K562 (cell line): ENCODE data around the gene GLIS2. TPM values are rescaled to one million over a fixed set of nuclear protein-coding genes. Genes with fewer than 3 reads are reported as not detected.
A peak's percentile ranks its signal among the peaks of the same experiment; 100 is the strongest.

Experiments used
- CBX2 ChIP-seq: fragments of 200-600 bp; sonication (generic); IDR thresholded peaks from one replicate; pipeline ENCODE4 v1.6.1; 2012; ENCODE audit warnings: mild to moderate bottlenecking, low read length, inconsistent platforms; ENCODE audit not compliant: insufficient read depth, poor library complexity, severe bottlenecking
- CBX3 ChIP-seq, 2 experiments: IDR thresholded peaks; 1 replicate in 1 of 2; 2 replicates in 1 of 2; pipeline ENCODE4 v1.6.1; 2012; ENCODE audit warnings: inconsistent platforms in 2 of 2, low read length in 2 of 2, borderline replicate concordance in 1 of 2, control low read depth in 1 of 2
- GATAD2B ChIP-seq: fragments of 450-650 bp; IDR thresholded peaks from 2 replicates; pipeline ENCODE4 v1.6.1; 2017; ENCODE audit warnings: mild to moderate bottlenecking, borderline replicate concordance
- JUN ChIP-seq, 2 experiments: sonication (generic) in 1 of 2; formaldehyde crosslinking in 1 of 2; IDR thresholded peaks; 2 replicates each; pipeline versions ENCODE4 v1.6.1 to v1.8.0; 2012 to 2022; ENCODE audit warnings: borderline replicate concordance in 2 of 2, mild to moderate bottlenecking in 2 of 2, improper control_type of control experiment in 1 of 2, low read depth in 1 of 2, low read length in 1 of 2, missing genetic modification reagents in 1 of 2
- MAFK ChIP-seq: IDR thresholded peaks from 2 replicates; pipeline ENCODE4 v1.6.1; 2011; ENCODE audit warnings: low read length, improper control_type of control experiment
- MIER1 ChIP-seq: fragments of 450-650 bp; IDR thresholded peaks from 2 replicates; pipeline ENCODE4 v1.6.1; 2016; ENCODE audit warnings: antibody characterized with exemption, mild to moderate bottlenecking, low read depth
- NR2C1 ChIP-seq, 2 experiments: fragments of 450-650 bp; IDR thresholded peaks; 2 replicates each; pipeline ENCODE4 v1.6.1; 2017; ENCODE audit warnings: mild to moderate bottlenecking in 2 of 2, antibody characterized with exemption in 1 of 2, inconsistent platforms in 1 of 2, missing compliant biosample characterization in 1 of 2, missing genetic modification characterization in 1 of 2
- NUFIP1 ChIP-seq: fragments of 450-650 bp; IDR thresholded peaks from 2 replicates; pipeline ENCODE4 v1.6.1; 2018; ENCODE audit not compliant: partially characterized antibody
- STAG1 ChIP-seq: sonication (generic); formaldehyde crosslinking; IDR thresholded peaks from 2 replicates; pipeline ENCODE4 v1.5.0; 2020; ENCODE audit warnings: missing genetic modification reagents, borderline replicate concordance
- ZNF384 ChIP-seq: IDR thresholded peaks from 2 replicates; pipeline ENCODE4 v1.6.1; 2012; ENCODE audit warnings: low read depth, low read length, improper control_type of control experiment
- ZNF408 ChIP-seq: fragments of 250-450 bp; sonication (Bioruptor Pico); IDR thresholded peaks from 2 replicates; pipeline ENCODE4 v1.4.0; 2020; ENCODE audit warnings: low read depth, mild to moderate bottlenecking, moderate library complexity
- polyA plus RNA-seq, 8 experiments: library from polyadenylated mRNA; depleted of rRNA in 4 of 8; stranded (reverse) in 5 of 8; unstranded in 3 of 8; fragments of >200 nt; fragmentation: Nextera tagmentation in 2 of 8; fragmentation: Illumina TruSeq in 1 of 8; extraction: Ambion mirVana in 2 of 8; extraction: Trizol in 1 of 8; gene quantifications; 2 replicates each; pipeline versions ENCODE4 v1.2.1 to v1.2.3, GENCODE V29; 2011 to 2014; ENCODE audit warnings: inconsistent platforms in 1 of 8, missing spikeins in 1 of 8
- total RNA-seq, 7 experiments: library from RNA; depleted of rRNA in 6 of 7; stranded (reverse); fragments of >200 nt in 6 of 7; fragmentation: Illumina TruSeq in 2 of 7; extraction: Trizol in 2 of 7; gene quantifications; 2 replicates each; pipeline versions ENCODE4 v1.2.1 to v1.2.3, GENCODE V29; 2011 to 2021; ENCODE audit warnings: low replicate concordance in 1 of 7
- TF ChIP-seq, protein P1 (sequence below), 2 experiments: fragments of 450-650 bp; IDR thresholded peaks; 2 replicates each; pipeline ENCODE4 v1.6.1; 2018; ENCODE audit warnings: mild to moderate bottlenecking in 2 of 2, low read depth in 1 of 2; ENCODE audit not compliant: partially characterized antibody in 2 of 2
- TF ChIP-seq, protein P2 (sequence below): fragments of 450-650 bp; IDR thresholded peaks from 2 replicates; pipeline ENCODE4 v1.6.1; 2016
- TF ChIP-seq, protein P3 (sequence below): sonication (generic); formaldehyde crosslinking; IDR thresholded peaks from 2 replicates; pipeline ENCODE4 v1.8.0; 2022; ENCODE audit warnings: mild to moderate bottlenecking, missing genetic modification reagents
- TF ChIP-seq, protein P4 (sequence below), 2 experiments: fragments of 250-450 bp in 1 of 2; fragments of 450-650 bp in 1 of 2; sonication (Bioruptor Pico) in 1 of 2; IDR thresholded peaks; 2 replicates each; pipeline versions ENCODE4 v1.6.1 to v1.8.0; 2016 to 2021; ENCODE audit warnings: mild to moderate bottlenecking in 2 of 2, moderate library complexity in 2 of 2, missing compliant biosample characterization in 1 of 2, missing genetic modification characterization in 1 of 2
- TF ChIP-seq, protein P5 (sequence below): sonication (generic); formaldehyde crosslinking; IDR thresholded peaks from 2 replicates; pipeline ENCODE4 v1.9.0; 2022; ENCODE audit warnings: mild to moderate bottlenecking, missing genetic modification reagents

Gene GLIS2
- total and polyA plus RNA-seq, 9 of the 15 experiments (the other 6 are each of a cell fraction or from before 2014, with no cell fraction given), result 0.10 to 9.0 (median 0.57) TPM

DNA sequence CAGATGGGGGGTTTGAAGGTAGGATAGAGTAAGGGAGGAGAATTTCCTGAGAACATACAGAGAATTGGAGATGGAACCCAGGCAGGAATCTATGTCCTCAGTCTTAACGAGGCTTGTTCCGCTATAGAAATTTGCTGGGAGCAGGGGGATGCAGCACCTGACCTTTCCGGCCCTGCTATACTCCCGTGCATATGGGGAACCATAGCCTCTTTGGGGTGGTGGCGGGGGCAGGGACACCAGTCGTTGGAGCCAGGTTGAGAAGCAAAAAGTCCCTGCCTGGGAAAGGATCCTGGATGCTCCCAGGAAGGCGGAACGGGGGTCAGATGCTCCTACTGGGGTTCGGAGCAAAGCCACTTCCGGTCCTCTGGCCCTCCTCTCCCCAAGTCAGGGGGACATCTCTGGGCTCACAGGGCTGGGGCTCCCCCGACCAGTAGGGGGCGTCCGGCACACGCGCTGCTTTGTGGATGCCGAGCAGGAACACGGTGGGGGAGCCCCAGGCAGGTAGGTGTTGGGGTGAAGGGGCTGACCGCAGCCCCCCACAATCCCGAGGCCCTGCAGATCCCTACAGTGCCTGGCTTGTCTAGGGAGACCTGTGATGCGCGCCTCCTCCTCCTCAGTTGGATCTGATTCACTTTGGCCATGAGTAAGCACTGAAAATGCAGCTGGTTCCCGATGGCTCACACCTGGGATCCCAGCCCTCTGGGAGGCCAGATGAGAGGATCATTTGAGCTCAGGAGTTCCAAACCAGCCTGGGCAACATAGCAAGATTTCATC, 27.5 kb upstream of the GLIS2 start (continued):
- TF ChIP-seq, protein P1, sequence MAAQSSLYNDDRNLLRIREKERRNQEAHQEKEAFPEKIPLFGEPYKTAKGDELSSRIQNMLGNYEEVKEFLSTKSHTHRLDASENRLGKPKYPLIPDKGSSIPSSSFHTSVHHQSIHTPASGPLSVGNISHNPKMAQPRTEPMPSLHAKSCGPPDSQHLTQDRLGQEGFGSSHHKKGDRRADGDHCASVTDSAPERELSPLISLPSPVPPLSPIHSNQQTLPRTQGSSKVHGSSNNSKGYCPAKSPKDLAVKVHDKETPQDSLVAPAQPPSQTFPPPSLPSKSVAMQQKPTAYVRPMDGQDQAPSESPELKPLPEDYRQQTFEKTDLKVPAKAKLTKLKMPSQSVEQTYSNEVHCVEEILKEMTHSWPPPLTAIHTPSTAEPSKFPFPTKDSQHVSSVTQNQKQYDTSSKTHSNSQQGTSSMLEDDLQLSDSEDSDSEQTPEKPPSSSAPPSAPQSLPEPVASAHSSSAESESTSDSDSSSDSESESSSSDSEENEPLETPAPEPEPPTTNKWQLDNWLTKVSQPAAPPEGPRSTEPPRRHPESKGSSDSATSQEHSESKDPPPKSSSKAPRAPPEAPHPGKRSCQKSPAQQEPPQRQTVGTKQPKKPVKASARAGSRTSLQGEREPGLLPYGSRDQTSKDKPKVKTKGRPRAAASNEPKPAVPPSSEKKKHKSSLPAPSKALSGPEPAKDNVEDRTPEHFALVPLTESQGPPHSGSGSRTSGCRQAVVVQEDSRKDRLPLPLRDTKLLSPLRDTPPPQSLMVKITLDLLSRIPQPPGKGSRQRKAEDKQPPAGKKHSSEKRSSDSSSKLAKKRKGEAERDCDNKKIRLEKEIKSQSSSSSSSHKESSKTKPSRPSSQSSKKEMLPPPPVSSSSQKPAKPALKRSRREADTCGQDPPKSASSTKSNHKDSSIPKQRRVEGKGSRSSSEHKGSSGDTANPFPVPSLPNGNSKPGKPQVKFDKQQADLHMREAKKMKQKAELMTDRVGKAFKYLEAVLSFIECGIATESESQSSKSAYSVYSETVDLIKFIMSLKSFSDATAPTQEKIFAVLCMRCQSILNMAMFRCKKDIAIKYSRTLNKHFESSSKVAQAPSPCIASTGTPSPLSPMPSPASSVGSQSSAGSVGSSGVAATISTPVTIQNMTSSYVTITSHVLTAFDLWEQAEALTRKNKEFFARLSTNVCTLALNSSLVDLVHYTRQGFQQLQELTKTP (IDR thresholded peaks at IDR 0.05; ENCODE audit: low read depth in 1 of 2, partially characterized antibody in 2 of 2), result no peak
- TF ChIP-seq NUFIP1 (no peak), STAG1 (CRISPR knock-in tag) (peak; percentile 23; the same call in 1 of the 2 replicates), ZNF408 (no peak), MIER1 (no peak), NR2C1 (IDR thresholded peaks at IDR 0.05) (no peak), NR2C1 (tag; IDR thresholded peaks at IDR 0.05) (no peak), JUN (IDR thresholded peaks at IDR 0.05; ENCODE audit: borderline replicate concordance, low read depth, low read length) (no peak), JUN (CRISPR knock-in tag; IDR thresholded peaks at IDR 0.05; ENCODE audit: borderline replicate concordance) (no peak), GATAD2B (no peak), CBX2 (no peak), CBX3 (IDR thresholded peaks at IDR 0.05; ENCODE audit: borderline replicate concordance in 1 of 2, low read length in 2 of 2) (no peak), MAFK (no peak), ZNF384 (peak; percentile 22; the same call in 1 of the 2 replicates)
- TF ChIP-seq, protein P2, sequence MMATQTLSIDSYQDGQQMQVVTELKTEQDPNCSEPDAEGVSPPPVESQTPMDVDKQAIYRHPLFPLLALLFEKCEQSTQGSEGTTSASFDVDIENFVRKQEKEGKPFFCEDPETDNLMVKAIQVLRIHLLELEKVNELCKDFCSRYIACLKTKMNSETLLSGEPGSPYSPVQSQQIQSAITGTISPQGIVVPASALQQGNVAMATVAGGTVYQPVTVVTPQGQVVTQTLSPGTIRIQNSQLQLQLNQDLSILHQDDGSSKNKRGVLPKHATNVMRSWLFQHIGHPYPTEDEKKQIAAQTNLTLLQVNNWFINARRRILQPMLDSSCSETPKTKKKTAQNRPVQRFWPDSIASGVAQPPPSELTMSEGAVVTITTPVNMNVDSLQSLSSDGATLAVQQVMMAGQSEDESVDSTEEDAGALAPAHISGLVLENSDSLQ, result no peak
- TF ChIP-seq, protein P3, sequence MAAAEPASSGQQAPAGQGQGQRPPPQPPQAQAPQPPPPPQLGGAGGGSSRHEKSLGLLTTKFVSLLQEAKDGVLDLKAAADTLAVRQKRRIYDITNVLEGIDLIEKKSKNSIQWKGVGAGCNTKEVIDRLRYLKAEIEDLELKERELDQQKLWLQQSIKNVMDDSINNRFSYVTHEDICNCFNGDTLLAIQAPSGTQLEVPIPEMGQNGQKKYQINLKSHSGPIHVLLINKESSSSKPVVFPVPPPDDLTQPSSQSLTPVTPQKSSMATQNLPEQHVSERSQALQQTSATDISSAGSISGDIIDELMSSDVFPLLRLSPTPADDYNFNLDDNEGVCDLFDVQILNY, result no peak
- TF ChIP-seq, protein P4, sequence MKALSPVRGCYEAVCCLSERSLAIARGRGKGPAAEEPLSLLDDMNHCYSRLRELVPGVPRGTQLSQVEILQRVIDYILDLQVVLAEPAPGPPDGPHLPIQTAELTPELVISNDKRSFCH (CRISPR knock-in tag; IDR thresholded peaks at IDR 0.05), result no peak
- TF ChIP-seq, protein P4 (tag; IDR thresholded peaks at IDR 0.05), result no peak
- TF ChIP-seq, protein P5, sequence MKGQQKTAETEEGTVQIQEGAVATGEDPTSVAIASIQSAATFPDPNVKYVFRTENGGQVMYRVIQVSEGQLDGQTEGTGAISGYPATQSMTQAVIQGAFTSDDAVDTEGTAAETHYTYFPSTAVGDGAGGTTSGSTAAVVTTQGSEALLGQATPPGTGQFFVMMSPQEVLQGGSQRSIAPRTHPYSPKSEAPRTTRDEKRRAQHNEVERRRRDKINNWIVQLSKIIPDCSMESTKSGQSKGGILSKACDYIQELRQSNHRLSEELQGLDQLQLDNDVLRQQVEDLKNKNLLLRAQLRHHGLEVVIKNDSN (CRISPR knock-in tag), result no peak
